MCF 10A (cell line): ENCODE measurements around the gene SERPINA3. TPM values are rescaled to one million over a fixed set of nuclear protein-coding genes. Genes with fewer than 3 reads are reported as not detected.

Experiments used
- BruUV-seq: library from RNA; stranded (reverse); fragments of 400-500 nt; replicated peaks from 2 replicates; lab custom pipeline; 2021; lab: Mats Ljungman, UMichigan
- CTCF ChIA-PET: fragments of 300-600 bp; sonication (Branson Sonifier 250); formaldehyde crosslinking; extraction: SDS; loops from one replicate; lab custom pipeline; 2021; ENCODE audit warnings: antibody characterized with exemption, inconsistent platforms; lab: Yijun Ruan, JAX
- POLR2A ChIA-PET: fragments of 300-600, 350-650 bp; sonication (Branson Sonifier 250); formaldehyde crosslinking; extraction: SDS; loops from one replicate; lab custom pipeline; 2020; ENCODE audit warnings: antibody characterized with exemption, inconsistent platforms; lab: Yijun Ruan, JAX
- DNase-seq: peaks from one replicate; pipeline ENCODE4 v3.0.0-alpha.2; 2018; ENCODE audit not compliant: unreplicated experiment
- H3K27ac Mint-ChIP-seq: one replicate; pipeline ENCODE4 v1.8.0; 2022; ENCODE audit warnings: mild to moderate bottlenecking, low read depth, mixed read lengths; ENCODE audit not compliant: unreplicated experiment
- H3K27me3 Mint-ChIP-seq: one replicate; pipeline ENCODE4 v1.8.0; 2022; ENCODE audit warnings: mixed read lengths; ENCODE audit not compliant: insufficient read depth, unreplicated experiment
- H3K36me3 Mint-ChIP-seq: one replicate; pipeline ENCODE4 v1.8.0; 2022; ENCODE audit warnings: mild to moderate bottlenecking, moderate library complexity, mixed read lengths; ENCODE audit not compliant: insufficient read depth, unreplicated experiment
- H3K4me1 Mint-ChIP-seq: one replicate; pipeline ENCODE4 v1.8.0; 2022; ENCODE audit warnings: mixed read lengths; ENCODE audit not compliant: insufficient read depth, unreplicated experiment
- H3K4me3 Mint-ChIP-seq: one replicate; pipeline ENCODE4 v1.8.0; 2022; ENCODE audit warnings: mild to moderate bottlenecking, moderate library complexity, mixed read lengths; ENCODE audit not compliant: unreplicated experiment
- H3K9me3 Mint-ChIP-seq: one replicate; pipeline ENCODE4 v1.8.0; 2022; ENCODE audit warnings: mixed read lengths; ENCODE audit not compliant: unreplicated experiment
- intact Hi-C: fragments of 100-400 bp; cut with micrococcal nuclease; formaldehyde crosslinking; loops from 2 replicates; pipeline ENCODE4 v1.14.1; 2022
- total RNA-seq: library from RNA; stranded (reverse); gene quantifications from 2 replicates; pipeline ENCODE4 v1.2.3, GENCODE V29; 2022
- TF ChIP-seq, protein P1 (sequence below): fragments of 200-600 bp; IDR thresholded peaks from one replicate; pipeline ENCODE4 v1.8.0; 2022; ENCODE audit warnings: antibody characterized with exemption, mild to moderate bottlenecking; ENCODE audit not compliant: unreplicated experiment

Gene SERPINA3
- total RNA-seq, 1 experiment from 2014 or later: 44.5 TPM

DNA sequence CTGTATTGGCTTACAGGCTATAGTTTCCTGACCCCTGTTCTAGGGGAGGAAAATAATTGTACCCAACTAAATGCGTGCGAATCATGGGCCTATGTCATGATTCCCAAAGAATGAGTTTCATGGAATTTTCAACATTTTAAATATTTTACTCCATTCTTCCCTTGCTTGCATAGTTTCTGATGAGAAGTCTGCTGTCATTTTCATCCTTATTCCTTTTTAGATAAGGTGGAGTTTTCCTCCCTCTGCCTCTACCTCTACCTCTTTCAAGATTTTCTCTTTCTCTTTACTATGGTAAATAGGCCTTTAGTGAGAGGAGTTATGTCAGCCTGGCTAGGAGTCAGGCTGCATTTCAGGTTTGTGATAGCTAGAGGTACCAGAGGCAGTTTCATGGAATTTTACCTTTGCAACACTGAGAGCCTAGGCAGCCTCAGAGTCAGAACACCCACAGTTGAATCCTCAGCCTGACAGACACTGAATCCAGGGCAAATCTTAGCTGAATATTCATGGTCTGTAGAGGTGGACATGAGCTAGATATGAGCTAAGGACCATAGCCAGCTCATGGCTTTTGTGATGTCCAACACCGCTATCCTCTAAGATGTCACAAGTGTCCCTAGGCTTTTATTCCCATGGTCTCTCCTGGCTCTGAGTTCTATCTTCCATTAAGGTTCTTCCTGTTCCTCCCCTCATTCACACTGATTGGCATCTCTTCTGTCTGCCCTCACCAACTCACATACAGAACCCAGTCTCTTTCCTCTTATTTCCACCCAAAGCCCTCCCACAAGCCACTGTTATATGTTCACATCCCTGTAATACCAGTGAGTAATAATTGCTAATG is 6.0 kb downstream of the SERPINA3 start:
- BruUV-seq: no TSS peak
- no peak for DNase-seq
- H3K9me3 Mint-ChIP-seq: peaks cover 44% of the 10 kb centered on the region
- intact Hi-C loops: no loop called here
- H3K27ac Mint-ChIP-seq: no peak overlapping the region
- TF ChIP-seq, protein P1, sequence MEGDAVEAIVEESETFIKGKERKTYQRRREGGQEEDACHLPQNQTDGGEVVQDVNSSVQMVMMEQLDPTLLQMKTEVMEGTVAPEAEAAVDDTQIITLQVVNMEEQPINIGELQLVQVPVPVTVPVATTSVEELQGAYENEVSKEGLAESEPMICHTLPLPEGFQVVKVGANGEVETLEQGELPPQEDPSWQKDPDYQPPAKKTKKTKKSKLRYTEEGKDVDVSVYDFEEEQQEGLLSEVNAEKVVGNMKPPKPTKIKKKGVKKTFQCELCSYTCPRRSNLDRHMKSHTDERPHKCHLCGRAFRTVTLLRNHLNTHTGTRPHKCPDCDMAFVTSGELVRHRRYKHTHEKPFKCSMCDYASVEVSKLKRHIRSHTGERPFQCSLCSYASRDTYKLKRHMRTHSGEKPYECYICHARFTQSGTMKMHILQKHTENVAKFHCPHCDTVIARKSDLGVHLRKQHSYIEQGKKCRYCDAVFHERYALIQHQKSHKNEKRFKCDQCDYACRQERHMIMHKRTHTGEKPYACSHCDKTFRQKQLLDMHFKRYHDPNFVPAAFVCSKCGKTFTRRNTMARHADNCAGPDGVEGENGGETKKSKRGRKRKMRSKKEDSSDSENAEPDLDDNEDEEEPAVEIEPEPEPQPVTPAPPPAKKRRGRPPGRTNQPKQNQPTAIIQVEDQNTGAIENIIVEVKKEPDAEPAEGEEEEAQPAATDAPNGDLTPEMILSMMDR: no peak
- H3K4me3 Mint-ChIP-seq: no peak overlapping the region
- no peaks in the 10 kb centered on the region for H3K4me1 Mint-ChIP-seq
- no peaks in the 10 kb centered on the region for H3K27me3 Mint-ChIP-seq
- H3K36me3 Mint-ChIP-seq: peaks cover 56% of the 10 kb centered on the region
- POLR2A ChIA-PET: no interaction called here
- CTCF ChIA-PET: interaction anchor here (1.2 kb wide), 2 partner anchors 13 to 482 kb away, joined by 4 read pairs; no protein-coding TSS in a partner anchor

DNA sequence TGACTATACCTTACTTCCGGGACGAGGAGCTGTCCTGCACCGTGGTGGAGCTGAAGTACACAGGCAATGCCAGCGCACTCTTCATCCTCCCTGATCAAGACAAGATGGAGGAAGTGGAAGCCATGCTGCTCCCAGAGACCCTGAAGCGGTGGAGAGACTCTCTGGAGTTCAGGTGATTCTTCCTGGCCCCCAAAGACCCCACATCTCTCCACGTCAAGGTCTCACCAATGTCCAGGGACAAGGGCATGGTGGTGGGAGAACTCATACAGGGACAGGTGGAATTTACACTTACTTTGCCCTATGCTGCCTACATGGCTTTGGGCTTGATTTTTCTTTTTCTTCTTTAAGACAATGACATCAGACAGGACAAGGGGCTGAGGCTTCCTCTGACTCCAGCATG is 7.1 kb downstream of the SERPINA3 start:
- H3K27ac Mint-ChIP-seq: no peak overlapping the region
- H3K36me3 Mint-ChIP-seq: peaks cover 51% of the 10 kb centered on the region
- DNase-seq: no peak
- intact Hi-C loops: no loop called here
- H3K4me1 Mint-ChIP-seq: no peaks in the 10 kb centered on the region
- BruUV-seq: no TSS peak
- ChIA-PET POLR2A (no interaction called here), CTCF (interaction anchor here (0.6 kb wide), 1 partner anchor 477 kb away, joined by 3 read pairs; no protein-coding TSS in a partner anchor)
- TF ChIP-seq, protein P1: no peak
- no peak overlapping the region for H3K4me3 Mint-ChIP-seq
- peaks cover 44% of the 10 kb centered on the region for H3K9me3 Mint-ChIP-seq
- H3K27me3 Mint-ChIP-seq: no peaks in the 10 kb centered on the region

DNA sequence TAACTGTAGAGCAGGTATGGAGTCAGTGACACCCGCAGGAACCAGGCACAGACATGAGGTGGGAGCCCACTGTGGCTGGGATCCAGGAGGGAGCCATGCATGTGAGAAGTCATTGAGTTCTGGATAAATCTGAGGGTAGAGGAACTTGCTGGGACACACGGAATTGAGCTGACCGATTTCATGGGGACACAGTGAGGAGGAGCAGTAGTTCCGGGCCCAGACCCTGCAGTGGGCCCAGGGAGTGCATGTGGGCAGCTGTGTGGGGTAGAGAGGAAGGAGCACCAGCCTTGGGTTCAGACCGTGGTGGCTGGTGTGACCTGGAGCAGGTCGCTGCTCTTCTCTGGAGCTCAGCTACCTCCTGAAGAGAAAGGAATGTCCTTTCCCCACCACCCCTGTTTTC is 8.4 kb downstream of the SERPINA3 start:
- CTCF ChIA-PET: no interaction called here
- POLR2A ChIA-PET: interaction anchor here (0.9 kb wide), 1 partner anchor 9 kb away, joined by 3 read pairs; no protein-coding TSS in a partner anchor

More for the DNA sequence above, 8.4 kb downstream of the SERPINA3 start:
- Mint-ChIP-seq H3K27ac (peak overlapping the region; percentile 35), H3K27me3 (no peaks in the 10 kb centered on the region), H3K36me3 (peaks cover 46% of the 10 kb centered on the region), H3K9me3 (peaks cover 44% of the 10 kb centered on the region), H3K4me3 (no peak overlapping the region), H3K4me1 (no peaks in the 10 kb centered on the region)
- no TSS peak for BruUV-seq
- DNase-seq: no peak
- TF ChIP-seq, protein P1: no peak
- intact Hi-C loops: no loop called here
